GM18868 (cell line): ENCODE data around the gene OR2A25.

ENCODE experiments used
- ATAC-seq: cut with Tn5 transposase; IDR thresholded peaks from one replicate; pipeline ENCODE4 v1.9.1; 2021; ENCODE audit warnings: mild to moderate bottlenecking, moderate library complexity; ENCODE audit not compliant: unreplicated experiment

The OR2A25 gene

DNA sequence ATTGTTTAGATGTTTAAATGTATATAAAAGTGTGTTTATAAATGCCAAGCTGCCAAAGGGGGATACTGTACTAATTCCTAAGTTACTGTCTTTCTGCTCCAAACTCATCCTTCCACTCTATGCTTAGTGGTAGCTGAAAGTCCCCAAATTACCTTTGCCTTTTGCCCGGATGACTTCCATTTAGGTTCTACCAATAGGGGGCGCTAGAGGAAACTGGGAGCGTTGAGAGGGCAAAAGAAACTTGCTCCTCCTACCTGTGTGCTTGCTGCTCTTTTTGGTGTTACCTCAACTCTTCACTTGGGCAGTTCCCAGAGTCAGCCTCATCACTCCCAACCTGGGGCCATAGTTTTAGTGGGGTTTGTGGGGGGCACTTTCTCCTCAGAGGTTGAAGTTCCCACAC is 5.9 kb upstream of the OR2A25 start:
- no peak for ATAC-seq

DNA sequence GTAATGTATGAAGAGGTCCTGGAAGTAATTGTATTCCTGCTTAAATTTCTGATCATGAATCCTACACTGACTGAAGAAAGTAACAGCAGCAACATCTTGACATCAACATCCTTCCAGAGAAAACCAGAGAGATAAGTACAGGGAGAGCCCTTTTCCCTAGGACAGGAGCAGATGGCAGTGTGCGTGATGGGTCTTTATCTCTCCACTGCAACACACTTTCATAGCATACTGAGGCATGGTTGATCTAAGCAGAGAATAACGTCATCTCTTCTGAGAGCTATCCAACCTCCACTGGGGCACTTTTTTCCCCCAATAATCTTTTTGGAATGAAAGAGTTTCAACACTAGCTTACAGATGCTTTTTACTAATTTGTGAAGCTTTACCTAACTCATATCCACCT is 342 bp downstream of the OR2A25 start:
- ATAC-seq = no peak

DNA sequence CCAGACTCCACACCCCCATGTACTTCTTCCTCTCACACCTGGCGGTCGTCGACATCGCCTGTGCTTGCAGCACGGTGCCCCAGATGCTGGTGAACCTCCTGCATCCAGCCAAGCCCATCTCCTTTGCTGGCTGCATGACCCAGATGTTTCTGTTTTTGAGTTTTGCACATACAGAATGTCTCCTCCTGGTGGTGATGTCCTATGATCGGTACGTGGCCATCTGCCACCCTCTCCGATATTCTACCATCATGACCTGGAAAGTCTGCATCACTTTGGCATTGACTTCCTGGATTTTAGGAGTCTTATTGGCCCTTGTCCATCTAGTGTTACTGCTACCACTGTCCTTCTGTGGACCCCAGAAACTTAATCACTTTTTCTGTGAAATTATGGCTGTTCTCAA is 4.8 kb downstream of the OR2A25 start:
- ATAC-seq = no peak

DNA sequence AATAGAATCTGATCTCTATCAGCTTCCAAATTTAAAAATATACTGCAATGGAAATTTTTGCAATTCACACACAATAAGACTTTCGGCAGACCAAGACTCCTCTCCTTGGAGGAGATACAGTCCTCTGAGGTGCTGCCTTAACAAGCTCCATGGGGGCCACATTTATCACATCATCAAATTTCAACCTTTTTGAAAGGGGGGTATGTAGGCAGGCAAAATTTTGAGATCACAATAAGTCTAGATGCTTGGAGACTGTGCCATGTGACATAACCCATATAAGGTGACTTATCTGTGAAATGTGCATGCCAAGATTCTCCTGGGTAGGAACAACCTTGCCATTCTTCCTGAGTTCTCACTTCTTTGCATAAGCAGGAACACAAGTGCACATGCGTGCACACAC is 16.4 kb downstream of the OR2A25 start, which contains the start of gene OR2A12:
Gene OR2A12, plus strand, starts transcription at position 301 of the 400 bp plus-strand sequence. CDS start 8,830 bp downstream, outside the sequence.
- ATAC-seq = no peak

DNA sequence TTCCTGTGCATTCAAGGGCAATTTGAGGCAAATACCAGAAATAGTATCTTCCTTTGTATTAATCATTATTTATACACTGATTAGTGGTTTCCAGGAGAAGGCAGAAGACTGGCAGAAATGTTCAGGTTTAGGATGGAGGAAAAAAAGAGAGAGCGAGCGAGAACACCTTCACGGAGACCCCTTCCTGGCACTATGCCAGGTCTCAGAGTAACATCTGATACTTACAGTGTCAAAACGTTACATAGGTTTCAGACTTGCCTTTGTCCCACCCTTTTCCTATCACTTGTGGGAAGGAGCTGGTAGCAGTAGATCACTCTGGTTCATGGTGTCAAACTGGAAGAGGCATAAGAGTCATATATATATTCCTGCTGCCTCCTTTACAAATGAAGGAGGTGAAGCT is 17.1 kb downstream of the OR2A25 start:
- ATAC-seq = no peak

DNA sequence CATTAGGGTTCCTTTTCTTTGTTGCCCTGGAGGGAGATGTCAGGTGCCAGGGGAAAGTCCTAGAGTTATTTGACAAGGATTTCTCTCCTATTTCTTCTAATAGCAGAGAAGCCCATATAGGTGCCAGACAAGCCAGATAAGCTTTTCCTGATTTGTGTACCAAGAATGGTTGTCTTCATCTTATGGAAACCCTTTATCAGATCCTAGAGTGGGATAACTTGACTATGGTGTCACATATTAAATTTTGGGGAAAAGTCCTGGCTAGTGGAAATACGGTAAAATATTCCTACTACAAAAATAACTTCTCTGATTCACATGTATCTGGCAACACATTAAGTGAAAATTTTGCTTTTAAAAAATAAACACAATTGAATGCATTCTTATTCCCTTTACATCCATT is 17.6 kb downstream of the OR2A25 start:
- no peak for ATAC-seq

DNA sequence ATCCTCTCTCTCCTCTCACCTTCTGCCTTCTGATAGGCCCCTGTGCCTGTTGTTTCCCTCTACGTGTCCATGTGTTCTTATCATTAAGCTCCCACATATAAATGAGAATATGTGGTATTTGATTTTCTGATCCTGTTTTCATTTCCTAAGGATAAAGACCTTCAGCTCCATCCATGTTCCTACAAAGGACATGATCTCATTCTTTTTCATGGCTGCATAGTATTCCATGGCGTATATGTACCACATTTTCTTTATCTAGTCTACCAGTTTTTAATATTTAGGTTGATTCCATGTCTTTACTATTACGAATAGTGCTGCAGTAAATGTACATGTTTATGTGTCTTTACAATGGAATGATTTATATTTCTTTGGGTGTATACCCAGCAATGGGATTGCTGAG is 21.1 kb downstream of the OR2A25 start:
- ATAC-seq = no peak

DNA sequence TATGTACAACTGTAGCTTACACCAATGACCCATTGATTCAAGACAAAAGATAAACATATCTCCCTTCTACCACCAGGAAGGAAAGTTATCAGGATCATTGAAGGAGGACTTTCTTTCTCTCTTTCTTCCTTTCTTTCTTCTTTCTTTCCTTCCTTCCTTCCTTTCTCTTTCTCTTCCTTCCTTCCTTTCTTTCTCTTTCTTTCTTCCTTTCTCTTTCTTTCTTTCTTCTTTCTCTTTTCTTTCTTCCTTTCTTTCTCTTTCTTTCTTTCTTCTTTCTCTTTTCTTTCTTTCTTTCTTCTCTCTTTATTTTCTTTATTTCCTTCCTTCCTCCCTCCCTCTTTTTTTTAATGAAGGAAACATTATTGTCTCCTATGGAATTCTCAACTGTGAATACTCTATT is 29.2 kb downstream of the OR2A25 start:
- no peak for ATAC-seq

DNA sequence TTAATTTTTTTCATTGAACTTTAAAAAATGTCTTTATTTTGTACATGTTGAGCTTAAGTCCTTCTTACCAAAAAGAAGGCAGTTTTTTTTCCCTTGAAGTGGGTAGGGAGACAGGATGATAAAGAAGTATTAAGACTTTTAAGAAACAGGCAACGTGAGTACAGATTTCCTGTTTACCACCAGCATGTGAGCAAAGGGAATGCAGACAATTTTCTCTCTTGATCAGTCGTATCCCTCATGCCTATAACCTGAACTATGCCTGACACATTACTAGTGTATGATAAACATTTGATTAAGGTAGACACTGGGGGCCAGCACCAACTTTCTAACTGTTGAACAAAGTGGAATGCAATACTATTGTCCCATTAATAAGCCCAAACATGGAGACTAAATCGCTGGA is 31.0 kb downstream of the OR2A25 start:
- ATAC-seq = no peak

DNA sequence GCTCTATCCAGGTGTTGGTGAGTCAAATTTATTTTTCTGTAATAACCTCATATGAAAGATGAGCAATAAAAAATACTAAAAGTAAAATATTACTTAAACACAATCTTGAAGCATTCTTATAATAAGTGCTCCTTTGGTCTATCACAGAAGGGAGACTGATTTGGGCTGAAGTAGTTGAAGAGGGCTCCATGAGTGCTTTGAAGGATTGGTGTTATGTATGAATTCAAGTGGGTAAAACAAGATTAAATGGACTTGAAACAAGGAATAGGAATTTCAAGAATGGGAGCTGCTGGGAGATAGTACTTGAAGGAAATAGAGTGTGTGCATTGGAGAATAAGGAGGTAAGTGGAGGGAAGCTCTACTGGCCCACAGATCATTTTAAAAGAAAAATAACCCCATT is 32.4 kb downstream of the OR2A25 start:
- no peak for ATAC-seq

DNA sequence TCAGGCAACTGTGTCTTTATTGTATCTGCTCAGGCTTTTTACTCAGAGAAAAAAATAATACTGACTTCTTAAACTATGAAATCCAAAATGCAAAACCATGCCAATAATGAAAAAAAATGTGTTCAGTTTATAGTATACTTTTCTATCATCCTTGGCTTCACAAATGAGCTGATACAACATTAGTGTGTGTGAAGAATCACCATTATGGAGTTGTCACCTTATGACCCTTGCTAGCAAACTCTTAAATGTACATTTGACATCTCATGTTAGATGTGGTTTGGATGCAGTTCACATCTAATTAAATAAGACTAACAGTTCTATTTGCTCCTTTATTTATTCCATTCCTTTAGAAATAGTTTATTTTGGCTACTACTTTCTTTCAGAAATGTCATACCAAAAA is 35.6 kb downstream of the OR2A25 start:
- no peak for ATAC-seq

DNA sequence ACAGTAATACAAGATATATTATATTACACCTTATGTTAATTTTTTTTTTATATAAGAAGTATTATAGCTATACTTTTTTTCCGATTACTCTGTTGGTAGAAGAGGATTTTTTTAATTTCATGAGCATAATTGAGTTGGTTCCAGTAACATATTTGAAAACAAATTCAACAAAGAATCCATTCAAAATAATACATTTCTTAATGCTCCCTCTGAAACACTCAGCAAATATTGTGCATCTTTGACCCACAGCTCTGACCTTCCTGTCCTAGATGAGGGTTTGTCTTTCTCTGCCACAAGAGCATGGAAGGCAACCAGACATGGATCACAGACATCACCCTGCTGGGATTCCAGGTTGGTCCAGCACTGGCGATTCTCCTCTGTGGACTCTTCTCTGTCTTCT is 39.7 kb downstream of the OR2A25 start, which contains the start of gene OR2A2:
Gene OR2A2, plus strand, starts transcription at position 301 of the 400 bp plus-strand sequence. Its CDS starts 0 bp downstream, at position 301.
- ATAC-seq = no peak

DNA sequence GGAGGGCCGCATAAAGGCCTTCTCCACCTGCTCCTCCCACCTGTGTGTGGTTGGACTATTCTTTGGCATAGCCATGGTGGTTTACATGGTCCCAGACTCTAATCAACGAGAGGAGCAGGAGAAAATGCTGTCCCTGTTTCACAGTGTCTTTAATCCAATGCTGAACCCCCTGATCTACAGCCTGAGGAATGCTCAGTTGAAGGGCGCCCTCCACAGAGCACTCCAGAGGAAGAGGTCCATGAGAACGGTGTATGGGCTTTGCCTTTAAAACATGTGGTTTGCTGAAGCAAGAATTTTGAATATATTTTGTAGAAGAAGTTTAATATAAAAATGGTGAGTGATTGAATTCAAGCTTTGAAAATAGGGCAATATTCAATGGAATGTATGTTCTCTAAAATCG is 40.7 kb downstream of the OR2A25 start:
- no peak for ATAC-seq

DNA sequence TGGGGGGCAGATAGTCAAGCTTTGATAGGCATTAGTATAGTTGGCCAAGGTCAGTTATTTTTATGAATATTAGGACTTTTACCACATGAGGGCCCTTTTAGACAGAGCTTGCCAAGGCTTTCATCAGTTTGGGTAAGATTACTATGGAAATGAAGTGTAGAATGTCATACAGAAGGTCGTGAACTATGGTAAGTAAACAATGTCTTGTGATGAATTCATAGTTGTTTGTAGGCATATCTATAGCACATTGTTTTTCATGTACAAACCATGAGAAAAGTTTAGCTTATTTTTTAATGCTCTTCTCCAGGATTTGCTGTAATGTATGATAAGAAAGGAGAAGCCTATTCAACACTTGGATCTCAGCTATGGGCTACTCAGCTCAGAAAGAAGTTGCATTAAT is 44.0 kb downstream of the OR2A25 start:
- no peak for ATAC-seq

DNA sequence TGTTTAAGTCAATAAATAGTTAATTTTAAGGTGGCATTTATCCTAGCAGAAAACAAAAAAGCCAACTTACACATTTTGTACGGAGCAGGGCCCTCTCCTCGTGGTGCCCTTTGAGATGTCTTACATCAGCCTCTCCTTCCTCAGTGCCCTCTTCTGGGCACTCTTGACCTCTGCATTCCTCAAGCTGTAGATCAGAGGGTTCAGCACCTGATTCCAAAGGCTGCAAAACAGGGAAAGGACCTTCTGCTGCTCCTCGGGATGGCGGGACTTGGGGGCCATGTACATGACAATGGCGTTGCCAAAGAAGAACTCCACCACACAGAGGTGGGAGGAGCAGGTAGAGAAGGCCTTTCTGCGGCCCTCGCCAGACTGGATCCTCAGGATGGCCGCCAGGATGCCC is 48.7 kb downstream of the OR2A25 start:
- ATAC-seq = no peak

DNA sequence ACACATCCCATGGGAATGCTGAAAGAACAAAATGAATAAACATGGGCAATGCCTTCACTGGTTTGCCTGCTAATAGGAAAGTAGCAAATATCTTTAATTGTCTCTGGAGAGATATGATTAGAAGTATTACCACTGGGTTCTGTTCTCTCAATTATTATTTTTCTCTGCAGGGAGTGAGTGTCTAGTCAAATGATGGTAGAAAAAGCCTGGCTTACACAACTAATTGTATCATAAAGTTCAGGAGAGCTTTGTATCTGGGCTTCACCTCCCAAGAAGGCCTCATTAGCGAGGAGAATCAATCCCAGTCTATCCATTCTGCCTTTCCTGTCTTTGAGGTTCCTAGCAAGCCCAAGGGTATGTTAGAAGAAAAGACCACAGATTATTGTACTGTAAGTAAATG is 53.3 kb downstream of the OR2A25 start, which contains the start of gene OR2A14:
Gene OR2A14, plus strand, starts transcription at position 301 of the 400 bp plus-strand sequence. CDS start 5,937 bp downstream, outside the sequence.
- ATAC-seq = no peak
